ENCODE results near the gene IGFBP2. TPM values are rescaled to one million over a fixed set of nuclear protein-coding genes. Genes with fewer than 3 reads are reported as not detected.

The IGFBP2 gene
- total and polyA plus RNA-seq, 2 of the 8 experiments (the other 6 are each of a cell fraction or from before 2014, with no cell fraction given), result 326 to 782 TPM

- H2BK12ac ChIP-seq (ENCODE audit: low read depth, low read length), result no peak overlapping the region
- no peak overlapping the region for H4K5ac ChIP-seq (ENCODE audit: insufficient read length, low read depth, low read length)
- no peak overlapping the region for H2BK5ac ChIP-seq (ENCODE audit: low read depth, low read length)
- H3K27ac ChIP-seq (ENCODE audit: low read depth, low read length), result no peak overlapping the region
- no peaks in the 10 kb centered on the region for H3K27me3 ChIP-seq (replicated peaks in 1 of 4; ENCODE audit: control insufficient read depth in 3 of 4, extremely low read depth in 1 of 4, insufficient read depth in 3 of 4, low read length in 3 of 4)
- H3K4me3 ChIP-seq (ENCODE audit: extremely low read depth in 1 of 4, insufficient read depth in 2 of 4, low read depth in 3 of 4, low read length in 4 of 4), result no peak overlapping the region
- WGBS, 2 experiments (ENCODE audit: extremely low coverage in 1 of 2, insufficient coverage in 1 of 2, insufficient read length in 1 of 2, insufficient replicate concordance in 2 of 2, low coverage in 1 of 2, low lambda C conversion rate in 2 of 2, missing lambda C conversion rate in 1 of 2), result 94% methylated on average over 9 of the region's 10 CpGs; no CpG with 5 or more reads in 1 of the 2 experiments
- no peak overlapping the region for H3K18ac ChIP-seq (ENCODE audit: extremely low read depth, low read length)
- H3K79me2 ChIP-seq (ENCODE audit: control insufficient read depth in 1 of 2, insufficient read depth in 2 of 2, low read length in 2 of 2), result no peaks in the 10 kb centered on the region
- no peak overlapping the region for H3K4me2 ChIP-seq (ENCODE audit: insufficient read depth in 1 of 2, low read depth in 2 of 2, low read length in 2 of 2)
- H3K4me1 ChIP-seq (replicated peaks in 1 of 4; ENCODE audit: control insufficient read depth in 3 of 4, insufficient read depth in 4 of 4, low read length in 3 of 4), result no peaks in the 10 kb centered on the region
- FAIRE-seq (no peak), DNase-seq (ENCODE audit: low read depth in 1 of 2, low spot score in 2 of 2) (no peak)
- CTCF ChIA-PET (ENCODE audit: partially characterized antibody), result interaction anchor here (0.9 to 6.9 kb wide), 3 partner anchors 10 to 155 kb away, joined by 3 to 54 read pairs (median 11); no protein-coding TSS in a partner anchor
- no peak overlapping the region for H2AFZ ChIP-seq (ENCODE audit: low read length)
- H2AK5ac ChIP-seq (ENCODE audit: low read depth, low read length), result no peak overlapping the region
- no peaks in the 10 kb centered on the region; a peak in 1 of 8 replicates for H3K36me3 ChIP-seq (ENCODE audit: control insufficient read depth in 2 of 4, insufficient read depth in 4 of 4, low read length in 3 of 4)
- H3K9ac ChIP-seq (replicated peaks in 1 of 4; ENCODE audit: extremely low read depth in 1 of 4, low read depth in 3 of 4, low read length in 3 of 4), result no peak overlapping the region
- H3K14ac ChIP-seq (ENCODE audit: insufficient read length), result no peak overlapping the region
- H3K4ac ChIP-seq (replicated peaks; ENCODE audit: insufficient read length, low read depth, low read length), result no peak overlapping the region
- no peak overlapping the region for H4K91ac ChIP-seq (replicated peaks; ENCODE audit: insufficient read length, low read length)
- H2BK120ac ChIP-seq (replicated peaks; ENCODE audit: low read depth, low read length), result no peak overlapping the region
- H3K79me1 ChIP-seq (ENCODE audit: low read depth, low read length), result no peaks in the 10 kb centered on the region
- no peak overlapping the region for H3K56ac ChIP-seq (replicated peaks; ENCODE audit: insufficient read length, low read depth, low read length)
- no peak overlapping the region for H2BK20ac ChIP-seq (ENCODE audit: low read length)
- no peak overlapping the region for H2BK15ac ChIP-seq (ENCODE audit: low read length)
- no peaks in the 10 kb centered on the region for H3K9me3 ChIP-seq (ENCODE audit: insufficient read depth in 2 of 2, low read depth in 1 of 2, low read length in 1 of 2)
- H3K23me2 ChIP-seq (ENCODE audit: low read depth, low read length), result no peaks in the 10 kb centered on the region
- H4K8ac ChIP-seq (ENCODE audit: extremely low read depth, insufficient read depth, low read length), result no peak overlapping the region
- H3K23ac ChIP-seq (ENCODE audit: insufficient read length), result no peak overlapping the region
- POLR2A ChIA-PET (ENCODE audit: partially characterized antibody), result no interaction called here
- H4K20me1 ChIP-seq (replicated peaks in 1 of 2; ENCODE audit: control insufficient read depth in 1 of 2, insufficient read depth in 2 of 2, low read length in 2 of 2), result no peaks in the 10 kb centered on the region
- TF ChIP-seq, protein P1, sequence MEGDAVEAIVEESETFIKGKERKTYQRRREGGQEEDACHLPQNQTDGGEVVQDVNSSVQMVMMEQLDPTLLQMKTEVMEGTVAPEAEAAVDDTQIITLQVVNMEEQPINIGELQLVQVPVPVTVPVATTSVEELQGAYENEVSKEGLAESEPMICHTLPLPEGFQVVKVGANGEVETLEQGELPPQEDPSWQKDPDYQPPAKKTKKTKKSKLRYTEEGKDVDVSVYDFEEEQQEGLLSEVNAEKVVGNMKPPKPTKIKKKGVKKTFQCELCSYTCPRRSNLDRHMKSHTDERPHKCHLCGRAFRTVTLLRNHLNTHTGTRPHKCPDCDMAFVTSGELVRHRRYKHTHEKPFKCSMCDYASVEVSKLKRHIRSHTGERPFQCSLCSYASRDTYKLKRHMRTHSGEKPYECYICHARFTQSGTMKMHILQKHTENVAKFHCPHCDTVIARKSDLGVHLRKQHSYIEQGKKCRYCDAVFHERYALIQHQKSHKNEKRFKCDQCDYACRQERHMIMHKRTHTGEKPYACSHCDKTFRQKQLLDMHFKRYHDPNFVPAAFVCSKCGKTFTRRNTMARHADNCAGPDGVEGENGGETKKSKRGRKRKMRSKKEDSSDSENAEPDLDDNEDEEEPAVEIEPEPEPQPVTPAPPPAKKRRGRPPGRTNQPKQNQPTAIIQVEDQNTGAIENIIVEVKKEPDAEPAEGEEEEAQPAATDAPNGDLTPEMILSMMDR (IDR thresholded peaks at IDR 0.05; ENCODE audit: control extremely low read depth in 1 of 3, insufficient read depth in 1 of 3, low read depth in 1 of 3, low read length in 3 of 3), result no peak
- TF ChIP-seq SUZ12 (IDR thresholded peaks at IDR 0.05; ENCODE audit: low read length) (no peak), CBX8 (IDR thresholded peaks at IDR 0.05; ENCODE audit: borderline replicate concordance, low read depth, low read length) (no peak), SIN3A (conservative IDR thresholded peaks at IDR 0.05 in 1 of 2, IDR thresholded peaks at IDR 0.05 in 1 of 2; ENCODE audit: low read depth in 1 of 2, low read length in 2 of 2) (no peak), CBX5 (IDR thresholded peaks at IDR 0.05; ENCODE audit: low read depth, low read length) (no peak), SIX5 (IDR thresholded peaks at IDR 0.05; ENCODE audit: low read depth, low read length) (no peak), SRF (IDR thresholded peaks at IDR 0.05; ENCODE audit: low read depth, low read length) (no peak), JUND (IDR thresholded peaks at IDR 0.05; ENCODE audit: low read length) (no peak), RFX5 (IDR thresholded peaks at IDR 0.05; ENCODE audit: borderline replicate concordance, low read depth, low read length) (no peak)
- TF ChIP-seq, protein P2, sequence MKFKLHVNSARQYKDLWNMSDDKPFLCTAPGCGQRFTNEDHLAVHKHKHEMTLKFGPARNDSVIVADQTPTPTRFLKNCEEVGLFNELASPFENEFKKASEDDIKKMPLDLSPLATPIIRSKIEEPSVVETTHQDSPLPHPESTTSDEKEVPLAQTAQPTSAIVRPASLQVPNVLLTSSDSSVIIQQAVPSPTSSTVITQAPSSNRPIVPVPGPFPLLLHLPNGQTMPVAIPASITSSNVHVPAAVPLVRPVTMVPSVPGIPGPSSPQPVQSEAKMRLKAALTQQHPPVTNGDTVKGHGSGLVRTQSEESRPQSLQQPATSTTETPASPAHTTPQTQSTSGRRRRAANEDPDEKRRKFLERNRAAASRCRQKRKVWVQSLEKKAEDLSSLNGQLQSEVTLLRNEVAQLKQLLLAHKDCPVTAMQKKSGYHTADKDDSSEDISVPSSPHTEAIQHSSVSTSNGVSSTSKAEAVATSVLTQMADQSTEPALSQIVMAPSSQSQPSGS (IDR thresholded peaks at IDR 0.05; ENCODE audit: low read length), result no peak
These were observed 39.2 kb downstream of the IGFBP2 start for GRCh38 chr2:216672466-216672865.

Data from H1 (cell line).